AG10803 (cell line): ENCODE measurements around the gene CD68.
"Not testable (repeated sequence)": the region's sequence is repeated elsewhere in the genome, so short reads cannot be mapped to it uniquely, and the experiment has no call there.

Experiments
- DNase-seq: peaks from one replicate; pipeline ENCODE4 v3.0.0; 2010; ENCODE audit warnings: low read depth
- H3K4me3 ChIP-seq: 2 replicates; pipeline ENCODE4 v1.5.1; 2011; ENCODE audit warnings: mild to moderate bottlenecking, low read length, control low read depth
- TF ChIP-seq, protein P1 (sequence below): conservative IDR thresholded peaks from 2 replicates; pipeline ENCODE4 v1.5.1; 2011; ENCODE audit warnings: mild to moderate bottlenecking, low read length, control low read depth, inconsistent platforms

Gene CD68

DNA sequence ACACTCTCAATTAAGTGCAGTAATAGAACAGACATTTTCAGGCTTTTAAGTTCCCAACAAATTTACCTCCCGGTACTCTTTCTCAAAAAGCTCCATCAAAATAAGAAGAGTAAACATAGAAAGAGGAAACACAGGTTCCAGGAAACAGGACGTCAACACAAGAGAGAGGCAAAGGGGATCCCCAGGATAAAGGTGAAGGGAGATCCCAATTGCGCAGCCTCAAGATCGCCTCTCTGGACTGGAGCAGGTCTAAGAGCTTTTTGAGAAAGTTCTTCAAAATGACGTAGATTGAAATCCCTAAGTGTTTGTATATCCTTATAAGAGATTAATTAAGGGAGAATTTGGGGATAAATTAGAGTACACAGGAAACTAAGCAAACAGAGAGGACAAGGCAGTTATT is 39.2 kb downstream of the CD68 start:
- DNase-seq, result no peak
- TF ChIP-seq, protein P1, sequence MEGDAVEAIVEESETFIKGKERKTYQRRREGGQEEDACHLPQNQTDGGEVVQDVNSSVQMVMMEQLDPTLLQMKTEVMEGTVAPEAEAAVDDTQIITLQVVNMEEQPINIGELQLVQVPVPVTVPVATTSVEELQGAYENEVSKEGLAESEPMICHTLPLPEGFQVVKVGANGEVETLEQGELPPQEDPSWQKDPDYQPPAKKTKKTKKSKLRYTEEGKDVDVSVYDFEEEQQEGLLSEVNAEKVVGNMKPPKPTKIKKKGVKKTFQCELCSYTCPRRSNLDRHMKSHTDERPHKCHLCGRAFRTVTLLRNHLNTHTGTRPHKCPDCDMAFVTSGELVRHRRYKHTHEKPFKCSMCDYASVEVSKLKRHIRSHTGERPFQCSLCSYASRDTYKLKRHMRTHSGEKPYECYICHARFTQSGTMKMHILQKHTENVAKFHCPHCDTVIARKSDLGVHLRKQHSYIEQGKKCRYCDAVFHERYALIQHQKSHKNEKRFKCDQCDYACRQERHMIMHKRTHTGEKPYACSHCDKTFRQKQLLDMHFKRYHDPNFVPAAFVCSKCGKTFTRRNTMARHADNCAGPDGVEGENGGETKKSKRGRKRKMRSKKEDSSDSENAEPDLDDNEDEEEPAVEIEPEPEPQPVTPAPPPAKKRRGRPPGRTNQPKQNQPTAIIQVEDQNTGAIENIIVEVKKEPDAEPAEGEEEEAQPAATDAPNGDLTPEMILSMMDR, result no peak
- no peak overlapping the region for H3K4me3 ChIP-seq

DNA sequence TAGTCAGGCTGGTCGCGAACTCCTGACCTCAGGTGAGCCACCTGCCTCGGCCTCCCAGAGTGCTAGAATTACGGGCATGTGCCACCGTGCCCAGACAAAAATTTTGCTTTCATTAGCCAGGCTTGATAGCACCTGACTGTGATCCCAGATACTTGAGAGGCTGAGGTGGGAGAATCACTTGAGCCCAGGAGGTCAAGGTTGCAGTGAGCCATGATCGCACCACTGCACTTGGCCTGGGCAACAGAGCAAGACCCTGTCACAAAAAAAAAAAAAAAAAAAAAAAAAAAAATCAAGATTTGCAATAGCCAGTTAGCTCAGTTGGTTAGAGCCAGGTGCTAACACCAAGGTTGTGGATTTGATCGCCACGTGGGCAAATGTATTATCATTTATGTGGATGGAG is 41.4 kb downstream of the CD68 start:
- no peak for DNase-seq
- H3K4me3 ChIP-seq, result no peak overlapping the region
- TF ChIP-seq, protein P1, result no peak

DNA sequence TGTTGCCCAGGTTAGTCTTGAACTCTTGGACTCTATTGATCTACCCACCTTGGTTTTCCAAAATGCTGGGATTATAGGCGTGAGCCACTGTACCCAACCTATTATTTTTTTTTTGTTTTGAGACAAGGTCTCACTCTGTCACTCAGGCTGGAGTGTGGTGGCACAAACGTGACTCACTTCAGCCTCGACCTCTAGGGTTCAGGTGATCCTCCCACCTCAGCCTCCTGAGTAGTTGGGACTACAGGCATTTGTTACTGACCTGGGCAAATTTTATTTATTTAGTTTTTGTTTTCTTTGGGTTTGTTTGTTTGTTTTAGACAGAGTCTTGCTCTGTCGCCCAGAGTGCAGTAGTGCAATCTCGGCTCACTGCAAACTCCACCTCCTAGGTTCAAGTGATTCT is 44.2 kb downstream of the CD68 start:
- TF ChIP-seq, protein P1, result no peak
- no peak overlapping the region for H3K4me3 ChIP-seq
- DNase-seq, result no peak

DNA sequence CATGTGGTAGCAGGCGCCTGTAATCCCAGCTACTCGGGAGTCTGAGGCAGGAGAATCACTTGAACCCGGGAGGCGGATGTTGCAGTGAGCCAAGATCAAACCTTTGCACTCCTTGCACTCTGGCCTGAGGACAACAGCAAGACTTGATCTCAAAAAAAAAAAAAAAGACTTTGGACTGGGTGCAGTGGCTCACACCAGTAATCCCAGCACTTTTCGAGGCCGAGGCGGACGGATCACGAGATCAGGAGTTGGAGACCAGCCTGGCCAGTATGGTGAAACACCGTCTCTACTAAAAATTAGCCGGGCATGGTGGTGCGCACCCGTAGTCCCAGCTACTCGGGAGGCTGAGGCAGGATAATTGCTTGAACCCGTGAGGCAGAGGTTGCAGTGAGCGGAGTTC is 46.3 kb downstream of the CD68 start:
- H3K4me3 ChIP-seq, DNase-seq: not testable (repeated sequence)

DNA sequence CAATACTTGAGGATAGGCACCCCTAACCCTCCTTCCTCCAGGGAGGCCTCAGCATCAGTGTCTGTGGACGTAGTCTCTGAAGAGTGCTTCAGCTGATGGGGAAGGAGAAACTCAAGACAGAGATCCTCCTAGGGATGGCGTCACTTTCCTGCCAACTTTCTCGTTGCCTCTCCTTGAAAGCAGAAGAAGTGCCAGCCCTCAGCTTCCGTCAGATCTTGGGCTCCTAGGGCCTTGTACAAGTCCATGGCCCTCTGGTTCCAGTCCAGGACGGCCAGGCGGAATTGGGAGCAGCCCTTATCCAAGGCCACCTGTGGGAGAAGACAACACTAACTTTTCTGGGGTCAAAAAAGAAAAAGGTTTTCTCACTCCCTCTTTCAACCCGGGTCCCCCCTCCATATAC is 46.9 kb downstream of the CD68 start:
- TF ChIP-seq, protein P1, result no peak
- H3K4me3 ChIP-seq, result peak overlapping the region; percentile 83; the same call in 1 of the 2 replicates
- DNase-seq, result no peak

DNA sequence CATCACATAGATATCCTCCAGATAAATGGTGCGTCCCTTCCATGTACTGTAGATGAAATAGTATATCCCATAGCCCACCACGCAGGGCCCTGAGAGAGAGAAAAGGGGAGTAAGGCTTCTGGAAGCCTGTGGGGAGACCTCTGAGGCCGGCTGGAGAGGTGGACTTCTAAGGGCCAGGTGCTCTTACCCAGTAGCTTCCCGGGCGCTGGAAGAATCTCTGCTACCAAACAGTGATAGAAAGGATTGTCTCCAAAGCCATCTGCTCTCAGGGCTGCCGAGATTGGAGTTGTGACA is 47.5 kb downstream of the CD68 start:
- no peak for DNase-seq
- H3K4me3 ChIP-seq, result peak overlapping the region; percentile 83
- TF ChIP-seq, protein P1, result no peak

DNA sequence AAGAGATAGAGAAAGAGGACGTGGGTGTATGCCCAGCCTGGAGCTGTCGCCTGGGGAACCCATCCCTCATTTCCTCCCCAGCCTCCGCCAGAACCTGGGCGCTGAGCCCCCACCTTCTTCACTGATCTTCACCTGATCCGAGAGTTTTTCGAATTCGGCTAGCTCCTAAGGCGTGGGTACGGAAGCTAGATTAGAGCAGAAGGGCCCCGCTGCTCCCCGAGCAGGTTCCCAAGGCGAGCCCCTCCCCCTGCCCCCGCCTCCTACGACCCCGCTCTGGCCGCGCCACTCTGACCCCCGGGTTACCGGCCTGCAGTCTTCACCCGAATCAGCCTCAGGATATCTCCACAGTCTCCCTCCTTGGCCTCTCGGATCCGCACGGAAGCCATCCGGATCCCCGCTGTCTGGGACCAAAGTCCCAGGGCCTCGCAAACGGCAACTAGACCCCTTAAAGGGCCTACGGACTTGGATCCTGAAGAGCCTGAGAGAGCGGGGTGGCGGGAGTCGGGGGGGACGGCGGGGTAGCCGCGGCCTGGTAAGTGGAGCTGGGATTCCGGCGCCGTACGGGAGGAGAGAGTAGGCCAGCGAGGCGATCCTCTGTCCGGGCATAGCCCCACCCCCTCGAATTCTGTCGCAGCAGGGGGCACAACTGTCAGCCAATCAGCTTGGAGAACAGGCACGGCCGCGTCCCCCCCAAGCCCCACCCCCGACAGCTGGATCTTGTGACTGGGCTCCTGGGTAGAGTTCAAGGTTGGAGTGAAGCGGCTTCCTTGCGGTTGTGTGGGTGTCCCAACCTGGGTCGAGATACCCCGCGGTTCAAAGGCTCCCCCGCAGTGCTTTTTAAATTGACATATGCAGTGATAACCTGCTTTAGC is 48.0 kb downstream of the CD68 start, which contains the start of gene SAT2:
TSS of gene SAT2 (minus strand) at position 572 of the 872 bp plus-strand sequence. CDS start at position 386, 186 bp downstream.
- peak within 1 kb of the TSS; percentile 83 for H3K4me3 ChIP-seq
- TF ChIP-seq, protein P1, result no peak
- DNase-seq, result peak; percentile 93
